HG03135 (cell line): ENCODE measurements around the gene BMP7.
"Not testable (repeated sequence)": the region's sequence is repeated elsewhere in the genome, so short reads cannot be mapped to it uniquely, and the experiment has no call there.

Source experiments
- ATAC-seq: cut with Tn5 transposase; IDR thresholded peaks from one replicate; pipeline ENCODE4 v1.9.1; 2021; ENCODE audit warnings: mild to moderate bottlenecking, moderate library complexity; ENCODE audit not compliant: unreplicated experiment

The BMP7 gene

GRCh38 chr20:57288651-57289277, 22.3 kb upstream of the BMP7 start:
- no peak for ATAC-seq

- ATAC-seq = no peak
These were observed 21.5 kb upstream of the BMP7 start for GRCh38 chr20:57287901-57288300.

GRCh38 chr20:57287007-57287880, 20.8 kb upstream of the BMP7 start:
- no peak for ATAC-seq

GRCh38 chr20:57283860-57284259, 17.4 kb upstream of the BMP7 start:
- ATAC-seq = no peak

- ATAC-seq = no peak
These were observed 16.4 kb upstream of the BMP7 start for GRCh38 chr20:57282670-57283361.

GRCh38 chr20:57281900-57282299, 15.5 kb upstream of the BMP7 start:
- ATAC-seq = no peak

- no peak for ATAC-seq
These were observed 13.8 kb upstream of the BMP7 start for GRCh38 chr20:57280221-57280620.

GRCh38 chr20:57279548-57279947, 13.1 kb upstream of the BMP7 start:
- ATAC-seq = not testable (repeated sequence)

- ATAC-seq = no peak
These were observed 12.0 kb upstream of the BMP7 start for GRCh38 chr20:57278457-57278856.

GRCh38 chr20:57277398-57278105, 11.1 kb upstream of the BMP7 start:
- ATAC-seq = no peak

GRCh38 chr20:57276221-57276620, 9.8 kb upstream of the BMP7 start:
- no peak for ATAC-seq

GRCh38 chr20:57275813-57276212, 9.4 kb upstream of the BMP7 start:
- ATAC-seq = no peak

- ATAC-seq = no peak
These were observed 8.9 kb upstream of the BMP7 start for GRCh38 chr20:57275334-57275733.

GRCh38 chr20:57274846-57275245, 8.4 kb upstream of the BMP7 start:
- no peak for ATAC-seq

GRCh38 chr20:57274299-57274698, 7.9 kb upstream of the BMP7 start:
- no peak for ATAC-seq

GRCh38 chr20:57272883-57273535, 6.6 kb upstream of the BMP7 start:
- no peak for ATAC-seq

- no peak for ATAC-seq
These were observed 4.0 kb upstream of the BMP7 start for GRCh38 chr20:57270204-57270984.

- ATAC-seq = no peak
These were observed 2.9 kb upstream of the BMP7 start for GRCh38 chr20:57269148-57269984.
